Measurements from ENCODE around the gene PAF1.

The PAF1 gene

GRCh38 chr19:39405958-39406655 is 15.2 kb upstream of the PAF1 start:
- DNase-seq (ENCODE audit: low read depth) = no peak

GRCh38 chr19:39405261-39405957 is 14.5 kb upstream of the PAF1 start:
- DNase-seq (ENCODE audit: low read depth) = no peak

- peak; percentile 100 for DNase-seq (ENCODE audit: low read depth)
These were observed 12.7 kb upstream of the PAF1 start for GRCh38 chr19:39403331-39404312.

- DNase-seq (ENCODE audit: low read depth) = peak; percentile 83
These were observed 11.7 kb upstream of the PAF1 start for GRCh38 chr19:39402346-39403300.

- DNase-seq (ENCODE audit: low read depth) = no peak
These were observed 10.8 kb upstream of the PAF1 start for GRCh38 chr19:39401549-39402345.

GRCh38 chr19:39401070-39401548 is 10.2 kb upstream of the PAF1 start:
- no peak for DNase-seq (ENCODE audit: low read depth)

- no peak for DNase-seq (ENCODE audit: low read depth)
These were observed 9.2 kb upstream of the PAF1 start for GRCh38 chr19:39400061-39400460.

GRCh38 chr19:39399668-39400050 is 8.8 kb upstream of the PAF1 start:
- DNase-seq (ENCODE audit: low read depth) = no peak

GRCh38 chr19:39398297-39398864 is 7.5 kb upstream of the PAF1 start:
- peak; percentile 88 for DNase-seq (ENCODE audit: low read depth)

- peak; percentile 75 for DNase-seq (ENCODE audit: low read depth)
These were observed 6.7 kb upstream of the PAF1 start for GRCh38 chr19:39397360-39398296.

- no peak for DNase-seq (ENCODE audit: low read depth)
These were observed 505 bp downstream of the PAF1 start for GRCh38 chr19:39390451-39390750.

- no peak for DNase-seq (ENCODE audit: low read depth)
These were observed 1.1 kb downstream of the PAF1 start for GRCh38 chr19:39389631-39390414.

- DNase-seq (ENCODE audit: low read depth) = no peak
These were observed 2.2 kb downstream of the PAF1 start for GRCh38 chr19:39388657-39389056.

GRCh38 chr19:39386557-39386956 is 4.3 kb downstream of the PAF1 start:
- DNase-seq (ENCODE audit: low read depth) = no peak

GRCh38 chr19:39385629-39386411 is 5.1 kb downstream of the PAF1 start:
- no peak for DNase-seq (ENCODE audit: low read depth)

- no peak for DNase-seq (ENCODE audit: low read depth)
These were observed 5.9 kb downstream of the PAF1 start for GRCh38 chr19:39384839-39385568.

All from HS-27A (cell line).